Mesenchymal stem cell (in vitro differentiated cells and primary cell): ENCODE data around the gene DENND2D.

Source experiments
- DNase-seq: peaks from one replicate; pipeline ENCODE4 v3.0.0-alpha.2; 2013
- H2AFZ ChIP-seq: one replicate; pipeline ENCODE4 v1.6.1; 2013; ENCODE audit warnings: low read depth, mild to moderate bottlenecking, control low read depth, inconsistent platforms, low read length, moderate library complexity
- H2AK5ac ChIP-seq: 2 replicates; pipeline ENCODE4 v1.6.1; 2013; ENCODE audit warnings: low read length, moderate library complexity, mild to moderate bottlenecking, inconsistent platforms; ENCODE audit not compliant: severe bottlenecking
- H2BK120ac ChIP-seq: one replicate; pipeline ENCODE4 v1.6.1; 2013; ENCODE audit warnings: low read depth, mild to moderate bottlenecking, inconsistent platforms, low read length, moderate library complexity
- H2BK12ac ChIP-seq, 2 experiments: one replicate each; pipeline ENCODE4 v1.6.1; 2013; ENCODE audit warnings: inconsistent platforms in 2 of 2, low read length in 2 of 2, mild to moderate bottlenecking in 2 of 2, moderate library complexity in 2 of 2, control low read depth in 1 of 2
- H2BK15ac ChIP-seq: one replicate; pipeline ENCODE4 v1.6.1; 2013; ENCODE audit warnings: mild to moderate bottlenecking, low read depth, inconsistent platforms; ENCODE audit not compliant: poor library complexity, severe bottlenecking
- H2BK5ac ChIP-seq: 2 replicates; pipeline ENCODE4 v1.6.1; 2013; ENCODE audit warnings: low read depth, mild to moderate bottlenecking, low read length, control low read depth, inconsistent platforms; ENCODE audit not compliant: poor library complexity, severe bottlenecking
- H3K14ac ChIP-seq, 2 experiments: one replicate each; pipeline ENCODE4 v1.6.1; 2013; ENCODE audit warnings: inconsistent platforms in 2 of 2, low read length in 2 of 2, control low read depth in 1 of 2, mild to moderate bottlenecking in 1 of 2, moderate library complexity in 1 of 2
- H3K18ac ChIP-seq, 2 experiments: one replicate each; pipeline ENCODE4 v1.6.1; 2013; ENCODE audit warnings: inconsistent platforms in 2 of 2, low read length in 2 of 2, control low read depth in 1 of 2, low read depth in 1 of 2, mild to moderate bottlenecking in 1 of 2
- H3K23ac ChIP-seq, 2 experiments: one replicate each; pipeline ENCODE4 v1.6.1; 2013; ENCODE audit warnings: inconsistent platforms in 2 of 2, low read length in 2 of 2, mild to moderate bottlenecking in 2 of 2, moderate library complexity in 2 of 2, control low read depth in 1 of 2
- H3K27ac ChIP-seq: 2 replicates; pipeline ENCODE4 v1.5.1; 2013; ENCODE audit warnings: mild to moderate bottlenecking, moderate library complexity, low read length, control low read depth, inconsistent platforms; ENCODE audit not compliant: poor library complexity, severe bottlenecking
- H3K27me3 ChIP-seq, 2 experiments: 2 replicates each; pipeline versions ENCODE4 v1.6.1 to v1.7.0; 2013; ENCODE audit warnings: low read length in 2 of 2, mild to moderate bottlenecking in 2 of 2, moderate library complexity in 2 of 2, control low read depth in 1 of 2, inconsistent platforms in 1 of 2; ENCODE audit not compliant: control insufficient read depth in 1 of 2, insufficient read depth in 1 of 2
- H3K36me3 ChIP-seq, 2 experiments: 2 replicates each; pipeline versions ENCODE4 v1.6.1 to v1.7.0; 2013; ENCODE audit warnings: low read length in 2 of 2, control low read depth in 1 of 2, inconsistent platforms in 1 of 2, low read depth in 1 of 2, mild to moderate bottlenecking in 1 of 2; ENCODE audit not compliant: insufficient read depth in 2 of 2, control insufficient read depth in 1 of 2
- H3K4ac ChIP-seq, 2 experiments: one replicate each; pipeline ENCODE4 v1.6.1; 2013; ENCODE audit warnings: inconsistent platforms in 2 of 2, low read length in 2 of 2, mild to moderate bottlenecking in 2 of 2, moderate library complexity in 2 of 2, control low read depth in 1 of 2, low read depth in 1 of 2
- H3K4me1 ChIP-seq: 2 replicates; pipeline ENCODE4 v1.6.1; 2013; ENCODE audit warnings: low read depth, low read length, control low read depth; ENCODE audit not compliant: control insufficient read depth, insufficient read depth
- H3K4me2 ChIP-seq: 2 replicates; pipeline ENCODE4 v1.6.1; 2013; ENCODE audit warnings: low read length, mild to moderate bottlenecking, inconsistent platforms; ENCODE audit not compliant: poor library complexity, severe bottlenecking
- H3K4me3 ChIP-seq, 2 experiments: 2 replicates each; pipeline versions ENCODE4 v1.5.1 to v1.7.0; 2013; ENCODE audit warnings: low read length in 2 of 2, mild to moderate bottlenecking in 2 of 2, control low read depth in 1 of 2, low read depth in 1 of 2; ENCODE audit not compliant: insufficient read depth in 1 of 2
- H3K79me1 ChIP-seq: replicated peaks from 2 replicates; pipeline ENCODE4 v1.6.1; 2013; ENCODE audit warnings: mild to moderate bottlenecking, control low read depth, low read length, inconsistent platforms; ENCODE audit not compliant: poor library complexity, severe bottlenecking
- H3K9ac ChIP-seq: 2 replicates; pipeline ENCODE4 v1.7.0; 2013; ENCODE audit warnings: mild to moderate bottlenecking, low read length, moderate library complexity
- H3K9me3 ChIP-seq: 2 replicates; pipeline ENCODE4 v1.7.0; 2013; ENCODE audit warnings: mild to moderate bottlenecking, low read length; ENCODE audit not compliant: control insufficient read depth
- H4K8ac ChIP-seq: one replicate; pipeline ENCODE4 v1.6.1; 2013; ENCODE audit warnings: inconsistent platforms, mild to moderate bottlenecking, low read length, moderate library complexity
- H4K91ac ChIP-seq: one replicate; pipeline ENCODE4 v1.6.1; 2013; ENCODE audit warnings: mild to moderate bottlenecking, low read length, inconsistent platforms
- WGBS: methylation state at CpG from one replicate; pipeline ENCODE4 v1.1.7; 2013; ENCODE audit warnings: mixed read lengths; 5-methylcytosine and 5-hydroxymethylcytosine counted together

The DENND2D gene

GRCh38 chr1:111161843-111162487, 38.5 kb downstream of the DENND2D start:
- H3K18ac ChIP-seq = no peak overlapping the region
- DNase-seq = no peak
- no peak overlapping the region for H3K4me3 ChIP-seq
- H2AFZ ChIP-seq = no peak overlapping the region
- 52% methylated on average over 1 of the region's 1 CpG for WGBS
- H4K91ac ChIP-seq = no peak overlapping the region
- H2BK12ac ChIP-seq = no peak overlapping the region
- H2AK5ac ChIP-seq = no peak overlapping the region
- no peak overlapping the region for H3K4me2 ChIP-seq
- H3K4ac ChIP-seq = no peak overlapping the region
- peaks cover 19% of the 10 kb centered on the region for H3K79me1 ChIP-seq
- H3K14ac ChIP-seq = no peak overlapping the region
- H3K9me3 ChIP-seq = no peaks in the 10 kb centered on the region
- H3K9ac ChIP-seq = no peak overlapping the region
- H2BK120ac ChIP-seq = no peak overlapping the region
- no peaks in the 10 kb centered on the region for H3K27me3 ChIP-seq
- H3K36me3 ChIP-seq = peaks cover 0 to 66% of the 10 kb centered on the region in 2 experiments
- H2BK5ac ChIP-seq = no peak overlapping the region
- no peak overlapping the region for H3K23ac ChIP-seq
- H2BK15ac ChIP-seq = no peak overlapping the region
- no peak overlapping the region for H4K8ac ChIP-seq
- H3K4me1 ChIP-seq = no peaks in the 10 kb centered on the region
- no peak overlapping the region for H3K27ac ChIP-seq

DNA sequence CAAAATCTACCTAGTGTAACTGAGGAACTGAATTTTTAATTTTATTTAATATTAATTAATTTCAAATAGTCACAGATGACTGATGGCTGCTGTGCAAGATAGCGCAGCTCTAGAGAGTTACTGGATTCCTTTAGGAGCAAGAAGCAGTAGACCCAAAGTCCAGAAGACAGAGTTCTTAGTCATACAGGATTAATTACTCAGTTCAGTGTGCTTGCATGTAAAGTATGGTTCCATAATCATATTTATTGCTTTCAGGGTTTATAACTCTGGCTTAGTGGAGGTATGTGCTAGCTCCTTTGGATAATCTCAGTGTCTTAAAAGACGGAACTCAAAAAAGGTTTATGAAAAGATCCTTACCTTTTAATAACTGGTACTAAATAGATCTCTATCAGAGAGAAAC, 43.0 kb downstream of the DENND2D start:
- Histone ChIP-seq H2BK15ac (no peak overlapping the region), H3K9ac (no peak overlapping the region), H3K4me1 (no peaks in the 10 kb centered on the region)

GRCh38 chr1:111154021-111154999, 46.1 kb downstream of the DENND2D start:
- H3K23ac ChIP-seq = no peak overlapping the region
- H2BK120ac ChIP-seq = no peak overlapping the region
- H3K4me2 ChIP-seq = no peak overlapping the region
- H2BK5ac ChIP-seq = no peak overlapping the region
- no peaks in the 10 kb centered on the region for H3K27me3 ChIP-seq
- peaks cover 12% of the 10 kb centered on the region for H3K79me1 ChIP-seq
- H3K27ac ChIP-seq = no peak overlapping the region
- H3K4me3 ChIP-seq = no peak overlapping the region
- no peak overlapping the region for H3K14ac ChIP-seq
- H3K18ac ChIP-seq = no peak overlapping the region
- H2AFZ ChIP-seq = no peak overlapping the region
- no peak overlapping the region for H2BK12ac ChIP-seq
- H3K9ac ChIP-seq = no peak overlapping the region
- no peak for DNase-seq
- no peak overlapping the region for H2AK5ac ChIP-seq
- H3K36me3 ChIP-seq = peaks cover 11 to 76% of the 10 kb centered on the region in 2 experiments
- no peak overlapping the region for H3K4ac ChIP-seq
- H3K9me3 ChIP-seq = no peaks in the 10 kb centered on the region
- H4K8ac ChIP-seq = no peak overlapping the region
- H3K4me1 ChIP-seq = no peaks in the 10 kb centered on the region
- WGBS = 90% methylated on average over 5 of the region's 5 CpGs
- no peak overlapping the region for H2BK15ac ChIP-seq
- no peak overlapping the region for H4K91ac ChIP-seq

More for the DNA sequence above, 43.0 kb downstream of the DENND2D start:
- H4K91ac ChIP-seq = no peak overlapping the region
- no peak overlapping the region for H2BK12ac ChIP-seq
- no peak overlapping the region for H3K23ac ChIP-seq
- H3K4ac ChIP-seq = no peak overlapping the region
- no peak overlapping the region for H2BK5ac ChIP-seq
- no peak overlapping the region for H3K4me2 ChIP-seq
- DNase-seq = no peak
- H3K36me3 ChIP-seq = peaks cover 7 to 79% of the 10 kb centered on the region in 2 experiments
- H3K9me3 ChIP-seq = no peaks in the 10 kb centered on the region
- H3K79me1 ChIP-seq = peaks cover 15% of the 10 kb centered on the region
- no peaks in the 10 kb centered on the region for H3K27me3 ChIP-seq
- H3K18ac ChIP-seq = no peak overlapping the region
- H3K4me3 ChIP-seq = no peak overlapping the region
- no peak overlapping the region for H3K27ac ChIP-seq
- H4K8ac ChIP-seq = no peak overlapping the region
- H2AFZ ChIP-seq = no peak overlapping the region
- no peak overlapping the region for H3K14ac ChIP-seq
- H2BK120ac ChIP-seq = no peak overlapping the region
- WGBS = 100% methylated on average over 1 of the region's 2 CpGs
- no peak overlapping the region for H2AK5ac ChIP-seq

DNA sequence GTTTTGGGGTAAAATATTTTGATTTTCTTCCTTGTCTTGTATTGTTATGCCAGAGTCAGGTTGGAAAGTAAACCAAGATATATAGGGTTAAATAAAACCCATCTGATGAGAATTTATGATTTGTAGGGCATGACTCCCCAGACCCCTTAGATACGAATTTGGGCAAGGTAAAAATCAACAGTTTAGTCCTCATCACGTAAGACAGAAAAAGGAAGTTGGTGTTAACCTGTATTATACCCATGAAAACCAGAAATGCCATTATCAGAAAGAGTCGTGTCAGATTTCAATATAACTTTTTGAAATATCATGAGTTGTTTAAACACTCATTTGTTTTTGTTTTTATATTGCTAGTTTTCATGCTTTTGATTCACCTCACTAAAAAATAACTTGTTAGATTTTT, 48.6 kb downstream of the DENND2D start:
- WGBS = 100% methylated on average over 1 of the region's 3 CpGs
- peaks cover 14 to 85% of the 10 kb centered on the region in 2 experiments for H3K36me3 ChIP-seq
- no peak overlapping the region for H3K14ac ChIP-seq

More for the DNA sequence above, 48.6 kb downstream of the DENND2D start:
- Histone ChIP-seq H3K79me1 (peaks cover 16% of the 10 kb centered on the region), H4K91ac (no peak overlapping the region), H3K4ac (no peak overlapping the region), H2BK15ac (no peak overlapping the region), H3K4me3 (no peak overlapping the region), H2BK12ac (no peak overlapping the region), H4K8ac (no peak overlapping the region), H3K23ac (no peak overlapping the region), H3K18ac (no peak overlapping the region), H3K4me2 (no peak overlapping the region), H3K4me1 (no peaks in the 10 kb centered on the region), H2AFZ (no peak overlapping the region), H3K9me3 (no peaks in the 10 kb centered on the region), H3K9ac (no peak overlapping the region), H2BK120ac (no peak overlapping the region), H2BK5ac (no peak overlapping the region), H2AK5ac (no peak overlapping the region), H3K27me3 (no peaks in the 10 kb centered on the region), H3K27ac (no peak overlapping the region)
- no peak for DNase-seq
